K562 (cell line): Measurements from ENCODE around the gene DENND6B. TPM values are rescaled to one million over a fixed set of nuclear protein-coding genes. Genes with fewer than 3 reads are reported as not detected.
A peak's percentile ranks its signal among the peaks of the same experiment; 100 is the strongest.

Experiments used
- ARID1B ChIP-seq: fragments of 450-650 bp; IDR thresholded peaks from 2 replicates; pipeline ENCODE4 v1.6.1; 2016; ENCODE audit warnings: antibody characterized with exemption, mild to moderate bottlenecking, inconsistent platforms
- ATF7 ChIP-seq: fragments of 450-650 bp; IDR thresholded peaks from 2 replicates; pipeline ENCODE4 v1.7.1; 2014; ENCODE audit warnings: mild to moderate bottlenecking, moderate library complexity
- BCL6 ChIP-seq: fragments of 250-450 bp; sonication (Bioruptor Pico); IDR thresholded peaks from 2 replicates; pipeline ENCODE4 v1.4.0; 2020
- CBFA2T3 ChIP-seq: fragments of 450-650 bp; IDR thresholded peaks from 2 replicates; pipeline ENCODE4 v1.6.1; 2017
- CTBP1 ChIP-seq: fragments of 450-650 bp; IDR thresholded peaks from 2 replicates; pipeline ENCODE4 v1.6.1; 2016; ENCODE audit warnings: borderline replicate concordance
- CXXC5 ChIP-seq: fragments of 250-450 bp; sonication (Bioruptor Pico); IDR thresholded peaks from 2 replicates; pipeline ENCODE4 v1.8.0; 2022; ENCODE audit warnings: inconsistent platforms, mild to moderate bottlenecking, moderate library complexity
- ELF2 ChIP-seq: fragments of 250-450 bp; sonication (Bioruptor Pico); IDR thresholded peaks from 2 replicates; pipeline ENCODE4 v1.5.0; 2021; ENCODE audit warnings: mild to moderate bottlenecking
- EP400 ChIP-seq: fragments of 450-650 bp; IDR thresholded peaks from 2 replicates; pipeline ENCODE4 v1.6.1; 2017; ENCODE audit warnings: antibody characterized with exemption, mild to moderate bottlenecking, moderate library complexity
- FOSL1 ChIP-seq: fragments of 200-800 bp; sonication (Bioruptor generic); conservative IDR thresholded peaks from 2 replicates; pipeline ENCODE4 v1.6.1; 2016; ENCODE audit warnings: missing genetic modification characterization, missing compliant biosample characterization
- HMG20A ChIP-seq: fragments of 450-650 bp; formaldehyde crosslinking; conservative IDR thresholded peaks from 2 replicates; pipeline ENCODE4 v1.4.0; 2020; ENCODE audit warnings: mild to moderate bottlenecking, mixed read lengths
- NCOR1 ChIP-seq: fragments of 450-650 bp; IDR thresholded peaks from 2 replicates; pipeline ENCODE4 v1.6.1; 2016; ENCODE audit warnings: mild to moderate bottlenecking, moderate library complexity
- NFE2 ChIP-seq: IDR thresholded peaks from 2 replicates; pipeline ENCODE4 v1.6.1; 2014; ENCODE audit warnings: antibody characterized with exemption, low read depth
- TAF7 ChIP-seq: fragments of 450-650 bp; IDR thresholded peaks from 2 replicates; pipeline ENCODE4 v1.6.1; 2016; ENCODE audit warnings: missing genetic modification characterization, missing compliant biosample characterization
- TRIM24 ChIP-seq, 2 experiments: fragments of 450-650 bp; IDR thresholded peaks; 2 replicates each; pipeline ENCODE4 v1.6.1; 2016
- ZBTB7A ChIP-seq: IDR thresholded peaks from 2 replicates; pipeline ENCODE4 v1.6.1; 2011; ENCODE audit warnings: low read depth, mild to moderate bottlenecking, low read length, moderate library complexity, borderline replicate concordance; ENCODE audit not compliant: control insufficient read depth
- ZKSCAN3 ChIP-seq: fragments of 250-450 bp; sonication (Bioruptor Pico); IDR thresholded peaks from 2 replicates; pipeline ENCODE4 v1.4.0; 2020
- ZNF77 ChIP-seq: fragments of 250-450 bp; sonication (Bioruptor Pico); IDR thresholded peaks from 2 replicates; pipeline ENCODE4 v1.5.0; 2020
- polyA plus RNA-seq, 8 experiments: library from polyadenylated mRNA; depleted of rRNA in 4 of 8; stranded (reverse) in 5 of 8; unstranded in 3 of 8; fragments of >200 nt; fragmentation: Nextera tagmentation in 2 of 8; fragmentation: Illumina TruSeq in 1 of 8; extraction: Ambion mirVana in 2 of 8; extraction: Trizol in 1 of 8; gene quantifications; 2 replicates each; pipeline versions ENCODE4 v1.2.1 to v1.2.3, GENCODE V29; 2011 to 2014; ENCODE audit warnings: inconsistent platforms in 1 of 8, missing spikeins in 1 of 8
- total RNA-seq, 7 experiments: library from RNA; depleted of rRNA in 6 of 7; stranded (reverse); fragments of >200 nt in 6 of 7; fragmentation: Illumina TruSeq in 2 of 7; extraction: Trizol in 2 of 7; gene quantifications; 2 replicates each; pipeline versions ENCODE4 v1.2.1 to v1.2.3, GENCODE V29; 2011 to 2021; ENCODE audit warnings: low replicate concordance in 1 of 7
- TF ChIP-seq, protein P1 (sequence below): sonication (generic); formaldehyde crosslinking; IDR thresholded peaks from 2 replicates; pipeline ENCODE4 v1.8.0; 2022; ENCODE audit warnings: mild to moderate bottlenecking, low read depth, missing genetic modification reagents
- TF ChIP-seq, protein P2 (sequence below): fragments of 250-450 bp; sonication (Bioruptor Pico); IDR thresholded peaks from 2 replicates; pipeline ENCODE4 v1.8.0; 2021; ENCODE audit warnings: moderate library complexity, mild to moderate bottlenecking, inconsistent platforms
- TF ChIP-seq, protein P3 (sequence below): sonication (generic); formaldehyde crosslinking; IDR thresholded peaks from 2 replicates; pipeline ENCODE4 v1.8.1; 2023; ENCODE audit warnings: mild to moderate bottlenecking, missing genetic modification reagents, moderate library complexity
- TF ChIP-seq, protein P4 (sequence below): sonication (generic); formaldehyde crosslinking; IDR thresholded peaks from 2 replicates; pipeline ENCODE4 v1.8.1; 2022; ENCODE audit warnings: missing genetic modification reagents
- TF ChIP-seq, protein P5 (sequence below): sonication (generic); formaldehyde crosslinking; IDR thresholded peaks from 2 replicates; pipeline ENCODE4 v1.8.0; 2023; ENCODE audit warnings: mild to moderate bottlenecking, missing genetic modification reagents
- TF ChIP-seq, protein P6 (sequence below): IDR thresholded peaks from 2 replicates; pipeline ENCODE4 v1.6.1; 2011; ENCODE audit not compliant: insufficient read length; ENCODE audit errors: extremely low read depth
- TF ChIP-seq, protein P7 (sequence below): fragments of 250-450 bp; sonication (Bioruptor Pico); IDR thresholded peaks from 2 replicates; pipeline ENCODE4 v1.6.1; 2021; ENCODE audit warnings: mild to moderate bottlenecking

DENND6B gene
- total and polyA plus RNA-seq, 9 of the 15 experiments (the other 6 are each of a cell fraction or from before 2014, with no cell fraction given) = 0.07 to 3.7 (median 1.5) TPM

DNA sequence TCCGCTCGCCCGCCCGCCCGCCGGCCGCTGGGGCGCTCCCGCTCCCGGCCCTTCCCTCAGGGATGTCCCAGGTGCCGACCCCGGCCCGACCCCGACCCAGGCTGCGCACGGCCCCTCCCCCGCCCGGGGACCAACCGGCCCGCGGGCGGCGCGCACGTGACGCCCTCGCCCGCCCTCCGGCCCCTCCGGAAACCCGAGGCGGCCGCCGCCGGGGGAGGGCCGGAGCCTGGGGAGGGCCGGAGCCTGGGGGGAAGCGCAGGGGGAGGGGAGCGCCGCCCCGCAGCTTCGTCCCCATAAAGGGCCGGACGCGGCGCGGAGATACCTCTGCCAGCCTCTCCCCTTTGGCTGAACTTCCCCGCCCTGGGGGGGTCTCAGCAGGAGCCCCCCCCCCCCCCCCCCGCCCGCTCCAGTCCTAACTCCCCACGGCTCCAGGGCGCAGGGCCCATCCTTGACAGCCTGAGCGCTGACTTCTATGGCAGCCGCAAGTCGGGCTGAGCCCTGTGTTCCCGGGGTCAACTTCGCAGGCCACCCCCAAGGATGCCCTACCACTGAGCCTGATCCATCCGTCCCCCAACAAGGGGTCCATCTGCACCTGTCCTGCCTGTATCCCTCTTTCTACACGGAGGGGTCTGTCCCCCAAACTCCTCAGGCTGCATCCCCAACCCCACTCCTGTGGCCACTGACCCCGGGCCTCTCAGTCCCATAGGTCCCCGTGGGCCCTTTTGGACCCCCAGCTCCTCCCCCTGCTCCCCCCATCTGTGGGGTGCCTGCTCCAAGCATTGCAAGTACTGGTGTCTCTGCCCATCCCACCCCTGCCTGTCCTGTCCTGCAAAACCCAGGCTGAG, 65.0 kb downstream of the DENND6B start, which contains the start of gene MAPK12 (continued):
- TF ChIP-seq, protein P1, sequence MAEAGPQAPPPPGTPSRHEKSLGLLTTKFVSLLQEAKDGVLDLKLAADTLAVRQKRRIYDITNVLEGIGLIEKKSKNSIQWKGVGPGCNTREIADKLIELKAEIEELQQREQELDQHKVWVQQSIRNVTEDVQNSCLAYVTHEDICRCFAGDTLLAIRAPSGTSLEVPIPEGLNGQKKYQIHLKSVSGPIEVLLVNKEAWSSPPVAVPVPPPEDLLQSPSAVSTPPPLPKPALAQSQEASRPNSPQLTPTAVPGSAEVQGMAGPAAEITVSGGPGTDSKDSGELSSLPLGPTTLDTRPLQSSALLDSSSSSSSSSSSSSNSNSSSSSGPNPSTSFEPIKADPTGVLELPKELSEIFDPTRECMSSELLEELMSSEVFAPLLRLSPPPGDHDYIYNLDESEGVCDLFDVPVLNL (CRISPR knock-in tag) = no peak
- TF ChIP-seq NFE2 (no peak), TAF7 (tag) (no peak), HMG20A (CRISPR knock-in tag) (no peak), CBFA2T3 (no peak), EP400 (no peak), TRIM24 (IDR thresholded peaks at IDR 0.05) (no peak), CTBP1 (no peak), ZBTB7A (peak; percentile 86; the same call in 1 of the 2 replicates), ZNF77 (CRISPR knock-in tag) (no peak), FOSL1 (no peak), ZKSCAN3 (CRISPR knock-in tag) (no peak), NCOR1 (no peak), CXXC5 (CRISPR knock-in tag) (peak; percentile 64), ATF7 (no peak), ELF2 (CRISPR knock-in tag) (no peak), BCL6 (CRISPR knock-in tag) (no peak), ARID1B (no peak)
- TF ChIP-seq, protein P2, sequence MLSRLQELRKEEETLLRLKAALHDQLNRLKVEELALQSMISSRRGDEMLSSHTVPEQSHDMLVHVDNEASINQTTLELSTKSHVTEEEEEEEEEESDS (CRISPR knock-in tag) = no peak
- TF ChIP-seq, protein P3, sequence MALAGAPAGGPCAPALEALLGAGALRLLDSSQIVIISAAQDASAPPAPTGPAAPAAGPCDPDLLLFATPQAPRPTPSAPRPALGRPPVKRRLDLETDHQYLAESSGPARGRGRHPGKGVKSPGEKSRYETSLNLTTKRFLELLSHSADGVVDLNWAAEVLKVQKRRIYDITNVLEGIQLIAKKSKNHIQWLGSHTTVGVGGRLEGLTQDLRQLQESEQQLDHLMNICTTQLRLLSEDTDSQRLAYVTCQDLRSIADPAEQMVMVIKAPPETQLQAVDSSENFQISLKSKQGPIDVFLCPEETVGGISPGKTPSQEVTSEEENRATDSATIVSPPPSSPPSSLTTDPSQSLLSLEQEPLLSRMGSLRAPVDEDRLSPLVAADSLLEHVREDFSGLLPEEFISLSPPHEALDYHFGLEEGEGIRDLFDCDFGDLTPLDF (CRISPR knock-in tag) = no peak
- TF ChIP-seq, protein P4, sequence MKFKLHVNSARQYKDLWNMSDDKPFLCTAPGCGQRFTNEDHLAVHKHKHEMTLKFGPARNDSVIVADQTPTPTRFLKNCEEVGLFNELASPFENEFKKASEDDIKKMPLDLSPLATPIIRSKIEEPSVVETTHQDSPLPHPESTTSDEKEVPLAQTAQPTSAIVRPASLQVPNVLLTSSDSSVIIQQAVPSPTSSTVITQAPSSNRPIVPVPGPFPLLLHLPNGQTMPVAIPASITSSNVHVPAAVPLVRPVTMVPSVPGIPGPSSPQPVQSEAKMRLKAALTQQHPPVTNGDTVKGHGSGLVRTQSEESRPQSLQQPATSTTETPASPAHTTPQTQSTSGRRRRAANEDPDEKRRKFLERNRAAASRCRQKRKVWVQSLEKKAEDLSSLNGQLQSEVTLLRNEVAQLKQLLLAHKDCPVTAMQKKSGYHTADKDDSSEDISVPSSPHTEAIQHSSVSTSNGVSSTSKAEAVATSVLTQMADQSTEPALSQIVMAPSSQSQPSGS = no peak
- TF ChIP-seq, protein P5, sequence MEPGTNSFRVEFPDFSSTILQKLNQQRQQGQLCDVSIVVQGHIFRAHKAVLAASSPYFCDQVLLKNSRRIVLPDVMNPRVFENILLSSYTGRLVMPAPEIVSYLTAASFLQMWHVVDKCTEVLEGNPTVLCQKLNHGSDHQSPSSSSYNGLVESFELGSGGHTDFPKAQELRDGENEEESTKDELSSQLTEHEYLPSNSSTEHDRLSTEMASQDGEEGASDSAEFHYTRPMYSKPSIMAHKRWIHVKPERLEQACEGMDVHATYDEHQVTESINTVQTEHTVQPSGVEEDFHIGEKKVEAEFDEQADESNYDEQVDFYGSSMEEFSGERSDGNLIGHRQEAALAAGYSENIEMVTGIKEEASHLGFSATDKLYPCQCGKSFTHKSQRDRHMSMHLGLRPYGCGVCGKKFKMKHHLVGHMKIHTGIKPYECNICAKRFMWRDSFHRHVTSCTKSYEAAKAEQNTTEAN (CRISPR knock-in tag) = no peak
- TF ChIP-seq, protein P6, sequence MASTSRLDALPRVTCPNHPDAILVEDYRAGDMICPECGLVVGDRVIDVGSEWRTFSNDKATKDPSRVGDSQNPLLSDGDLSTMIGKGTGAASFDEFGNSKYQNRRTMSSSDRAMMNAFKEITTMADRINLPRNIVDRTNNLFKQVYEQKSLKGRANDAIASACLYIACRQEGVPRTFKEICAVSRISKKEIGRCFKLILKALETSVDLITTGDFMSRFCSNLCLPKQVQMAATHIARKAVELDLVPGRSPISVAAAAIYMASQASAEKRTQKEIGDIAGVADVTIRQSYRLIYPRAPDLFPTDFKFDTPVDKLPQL = no peak
- TF ChIP-seq, protein P7, sequence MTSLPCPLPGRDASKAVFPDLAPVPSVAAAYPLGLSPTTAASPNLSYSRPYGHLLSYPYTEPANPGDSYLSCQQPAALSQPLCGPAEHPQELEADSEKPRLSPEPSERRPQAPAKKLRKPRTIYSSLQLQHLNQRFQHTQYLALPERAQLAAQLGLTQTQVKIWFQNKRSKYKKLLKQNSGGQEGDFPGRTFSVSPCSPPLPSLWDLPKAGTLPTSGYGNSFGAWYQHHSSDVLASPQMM (CRISPR knock-in tag) = no peak
